PC-3 (cell line): Measurements from ENCODE around the gene OR5B21.

Source experiments
- EZH2 ChIP-seq: fragments of 300-600 bp; sonication (generic); IDR thresholded peaks from one replicate; pipeline ENCODE4 v1.6.1; 2017; ENCODE audit warnings: antibody characterized with exemption, mild to moderate bottlenecking, low read length; ENCODE audit not compliant: unreplicated experiment
- TF ChIP-seq, protein P1 (sequence below): fragments of 300-600 bp; sonication (generic); conservative IDR thresholded peaks from 2 replicates; pipeline ENCODE4 v1.5.1; 2017; ENCODE audit warnings: antibody characterized with exemption, low read depth, mild to moderate bottlenecking, low read length

DNA sequence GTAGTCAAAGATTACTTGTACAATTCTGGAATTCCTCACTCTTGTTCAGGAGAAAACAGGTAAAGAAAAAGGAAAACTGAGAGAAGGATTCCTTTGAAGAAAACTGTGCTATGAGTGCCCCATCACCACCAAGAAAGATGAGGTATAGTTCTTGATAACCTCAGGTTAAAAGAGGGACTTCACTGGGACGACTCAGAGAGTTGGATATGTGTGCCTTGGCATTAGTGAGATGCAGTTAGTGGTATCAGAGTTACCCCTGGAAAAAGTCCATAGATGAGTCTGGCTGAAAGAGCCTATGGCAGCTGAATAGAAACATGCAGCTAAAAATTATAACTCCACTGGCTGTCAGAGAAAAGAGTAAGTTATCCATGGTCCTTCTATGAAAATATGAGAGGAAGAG, 38.9 kb upstream of the OR5B21 start:
- TF ChIP-seq, protein P1, sequence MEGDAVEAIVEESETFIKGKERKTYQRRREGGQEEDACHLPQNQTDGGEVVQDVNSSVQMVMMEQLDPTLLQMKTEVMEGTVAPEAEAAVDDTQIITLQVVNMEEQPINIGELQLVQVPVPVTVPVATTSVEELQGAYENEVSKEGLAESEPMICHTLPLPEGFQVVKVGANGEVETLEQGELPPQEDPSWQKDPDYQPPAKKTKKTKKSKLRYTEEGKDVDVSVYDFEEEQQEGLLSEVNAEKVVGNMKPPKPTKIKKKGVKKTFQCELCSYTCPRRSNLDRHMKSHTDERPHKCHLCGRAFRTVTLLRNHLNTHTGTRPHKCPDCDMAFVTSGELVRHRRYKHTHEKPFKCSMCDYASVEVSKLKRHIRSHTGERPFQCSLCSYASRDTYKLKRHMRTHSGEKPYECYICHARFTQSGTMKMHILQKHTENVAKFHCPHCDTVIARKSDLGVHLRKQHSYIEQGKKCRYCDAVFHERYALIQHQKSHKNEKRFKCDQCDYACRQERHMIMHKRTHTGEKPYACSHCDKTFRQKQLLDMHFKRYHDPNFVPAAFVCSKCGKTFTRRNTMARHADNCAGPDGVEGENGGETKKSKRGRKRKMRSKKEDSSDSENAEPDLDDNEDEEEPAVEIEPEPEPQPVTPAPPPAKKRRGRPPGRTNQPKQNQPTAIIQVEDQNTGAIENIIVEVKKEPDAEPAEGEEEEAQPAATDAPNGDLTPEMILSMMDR, result no peak
- no peak for TF ChIP-seq EZH2
